HCT116 (cell line): ENCODE measurements around the gene TRIM45. TPM values are rescaled to one million over a fixed set of nuclear protein-coding genes. Genes with fewer than 3 reads are reported as not detected.

Experiments
- ATAC-seq: fragments of 200-7000 bp; cut with Tn5 transposase; 2 replicates; pipeline ENCODE4 v1.9.1; 2020; ENCODE audit warnings: mild to moderate bottlenecking, moderate library complexity
- BruUV-seq: library from RNA; stranded (reverse); fragments of 400-500 nt; replicated peaks from 2 replicates; lab custom pipeline; 2021; lab: Mats Ljungman, UMichigan
- CTCF ChIA-PET: fragments of 300-600 bp; sonication (Branson Sonifier 250); formaldehyde crosslinking; loops from one replicate; lab custom pipeline; 2021; ENCODE audit warnings: antibody characterized with exemption; lab: Charles Lee
- POLR2A ChIA-PET: fragments of 300-600, 350-600 bp; sonication (Branson Sonifier 250); formaldehyde crosslinking; loops from one replicate; lab custom pipeline; 2021; ENCODE audit warnings: antibody characterized with exemption; lab: Charles Lee
- RAD21 ChIA-PET, 2 experiments: fragments of 300-600 bp; sonication (Branson Sonifier 250); formaldehyde crosslinking; loops; one replicate each; lab custom pipeline; 2023; ENCODE audit warnings: low total read pairs in 2 of 2; ENCODE audit not compliant: uncharacterized antibody in 2 of 2, unreplicated experiment in 2 of 2, low non-redundant PET in 1 of 2; lab: Charles Lee
- DNase-seq: peaks from one replicate; pipeline ENCODE4 v3.0.0-alpha.2; 2010; ENCODE audit warnings: low read depth, low spot score
- H2AFZ ChIP-seq: fragments of 200-600 bp; shearing (Covaris generic), sonication (generic); 2 replicates; pipeline ENCODE4 v1.6.1; 2017; ENCODE audit warnings: low read depth, mixed run types, mixed read lengths, antibody characterized with exemption, low read length; ENCODE audit not compliant: poor library complexity, severe bottlenecking
- H3K27ac ChIP-seq: 2 replicates; pipeline ENCODE4 v1.5.1; 2012; ENCODE audit warnings: low read depth, low read length
- H3K27me3 ChIP-seq: fragments of 200-600 bp; sonication (generic); 2 replicates; pipeline ENCODE4 v1.6.1; 2016; ENCODE audit warnings: mixed run types, low read length, mixed read lengths; ENCODE audit not compliant: insufficient read depth
- H3K36me3 ChIP-seq, 2 experiments: fragments of 200-500 bp in 1 of 2; fragments of 200-600 bp in 1 of 2; sonication (Bioruptor generic) in 1 of 2; sonication (generic) in 1 of 2; 2 replicates each; pipeline versions ENCODE4 v1.5.1 to v1.6.1; 2014 to 2016; ENCODE audit warnings: low read length in 2 of 2, inconsistent platforms in 1 of 2, mixed read lengths in 1 of 2, mixed run types in 1 of 2; ENCODE audit not compliant: insufficient read depth in 2 of 2, control insufficient read depth in 1 of 2
- H3K4me1 ChIP-seq, 2 experiments: fragments of 200-600 bp in 1 of 2; sonication (generic) in 1 of 2; 2 replicates each; pipeline versions ENCODE4 v1.5.1 to v1.6.1; 2012 to 2017; ENCODE audit warnings: low read length in 2 of 2, inconsistent platforms in 1 of 2, mild to moderate bottlenecking in 1 of 2, mixed read lengths in 1 of 2, mixed run types in 1 of 2, moderate library complexity in 1 of 2; ENCODE audit not compliant: insufficient read depth in 2 of 2, control insufficient read depth in 1 of 2
- H3K4me2 ChIP-seq: fragments of 200-600 bp; sonication (generic); 2 replicates; pipeline ENCODE4 v1.6.1; 2017; ENCODE audit warnings: mixed run types, low read length, mixed read lengths
- H3K4me3 ChIP-seq, 2 experiments: fragments of 200-600 bp in 1 of 2; sonication (generic) in 1 of 2; replicated peaks in 1 of 2; 2 replicates each; pipeline ENCODE4 v1.5.1; 2011 to 2016; ENCODE audit warnings: low read length in 2 of 2, control low read depth in 1 of 2, low read depth in 1 of 2, mild to moderate bottlenecking in 1 of 2, mixed read lengths in 1 of 2, mixed run types in 1 of 2
- H3K79me2 ChIP-seq: fragments of 200-600 bp; sonication (generic); 2 replicates; pipeline ENCODE4 v1.6.1; 2017; ENCODE audit warnings: mild to moderate bottlenecking, mixed run types, low read length, moderate library complexity, mixed read lengths; ENCODE audit not compliant: insufficient read depth
- H3K9ac ChIP-seq: fragments of 200-600 bp; sonication (generic); 2 replicates; pipeline ENCODE4 v1.6.1; 2016; ENCODE audit warnings: low read length, mixed read lengths
- H3K9me2 ChIP-seq: fragments of 200-600 bp; sonication (generic), shearing (Covaris generic); 2 replicates; pipeline ENCODE4 v1.6.1; 2017; ENCODE audit warnings: mixed run types, mild to moderate bottlenecking, moderate library complexity; ENCODE audit not compliant: insufficient read depth
- H3K9me3 ChIP-seq, 2 experiments: fragments of 200-500 bp in 1 of 2; fragments of 200-600 bp in 1 of 2; sonication (Bioruptor generic) in 1 of 2; sonication (generic) in 1 of 2; 2 replicates each; pipeline ENCODE4 v1.6.1; 2014 to 2017; ENCODE audit warnings: low read length in 2 of 2, mixed read lengths in 2 of 2, inconsistent platforms in 1 of 2, low read depth in 1 of 2, mild to moderate bottlenecking in 1 of 2, mixed run types in 1 of 2, moderate library complexity in 1 of 2; ENCODE audit not compliant: control insufficient read depth in 1 of 2, insufficient read depth in 1 of 2
- H4K20me1 ChIP-seq: fragments of 200-600 bp; sonication (generic), shearing (Covaris generic); 2 replicates; pipeline ENCODE4 v1.6.1; 2017; ENCODE audit warnings: mixed run types, mild to moderate bottlenecking, moderate library complexity; ENCODE audit not compliant: insufficient read depth
- POLR2AphosphoS5 ChIP-seq: IDR thresholded peaks from 2 replicates; pipeline ENCODE4 v1.6.1; 2011; ENCODE audit warnings: mild to moderate bottlenecking, low read depth, low read length, moderate library complexity
- RAD21 ChIP-seq: IDR thresholded peaks from 2 replicates; pipeline ENCODE4 v1.6.1; 2012; ENCODE audit warnings: low read depth, mild to moderate bottlenecking
- SP1 ChIP-seq: IDR thresholded peaks from 2 replicates; pipeline ENCODE4 v1.6.1; 2012; ENCODE audit warnings: low read depth
- SRF ChIP-seq: IDR thresholded peaks from 2 replicates; pipeline ENCODE4 v1.6.1; 2012; ENCODE audit warnings: low read depth
- TCF7L2 ChIP-seq: IDR thresholded peaks from 2 replicates; pipeline ENCODE4 v1.7.0; 2011; ENCODE audit warnings: borderline replicate concordance, inconsistent platforms; ENCODE audit not compliant: insufficient read depth, insufficient read length; ENCODE audit errors: extremely low read depth
- intact Hi-C: fragments of 100-400 bp; cut with micrococcal nuclease; formaldehyde crosslinking; loops from 2 replicates; pipeline ENCODE4 v1.10.0; 2022
- total RNA-seq: library from RNA; stranded (reverse); gene quantifications from one replicate; pipeline ENCODE4 v1.2.1, GENCODE V29; 2021; ENCODE audit not compliant: unreplicated experiment
- TF ChIP-seq, protein P1 (sequence below): IDR thresholded peaks from 2 replicates; pipeline ENCODE4 v1.6.1; 2011; ENCODE audit warnings: mild to moderate bottlenecking, low read length, moderate library complexity; ENCODE audit not compliant: insufficient replicate concordance; ENCODE audit errors: extremely low read depth
- TF ChIP-seq, protein P2 (sequence below), 3 experiments: fragments of 200-600 bp in 1 of 3; sonication (generic) in 1 of 3; IDR thresholded peaks in 2 of 3; conservative IDR thresholded peaks in 1 of 3; 2 replicates each; pipeline ENCODE4 v1.5.1; 2012 to 2017; ENCODE audit warnings: low read depth in 2 of 3, low read length in 2 of 3, antibody characterized with exemption in 1 of 3, borderline replicate concordance in 1 of 3, control low read depth in 1 of 3, mild to moderate bottlenecking in 1 of 3, mixed read lengths in 1 of 3, mixed run types in 1 of 3, moderate library complexity in 1 of 3; ENCODE audit not compliant: insufficient read depth in 1 of 3

TRIM45 gene
- total RNA-seq, 1 experiment from 2014 or later = 3.5 TPM

DNA sequence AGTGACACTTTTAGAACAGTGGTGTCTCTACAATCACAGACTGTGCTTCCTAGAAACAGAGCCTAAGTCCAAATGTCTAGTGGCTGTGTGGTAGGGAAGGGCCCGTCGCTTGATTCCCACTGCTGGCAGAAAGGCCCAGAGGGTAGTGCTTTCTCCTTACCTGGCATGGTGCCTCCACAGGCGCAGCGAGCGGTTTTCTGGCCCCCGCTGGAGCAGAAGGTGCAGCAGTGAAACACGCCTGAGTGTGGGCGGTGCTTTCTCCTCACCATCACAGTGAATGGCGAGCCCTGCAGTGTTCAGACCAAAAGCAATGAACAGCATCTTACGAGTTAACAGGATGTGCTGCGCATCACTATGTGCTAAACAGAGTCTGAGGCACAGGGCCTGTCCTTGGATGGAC is 8.3 kb downstream of the TRIM45 start:
- H3K36me3 ChIP-seq = 0 out of 4 replicates have a peak, but pooled peaks cover 0 to 2% of the 10 kb centered on the region in 2 experiments
- no peak overlapping the region for H3K9ac ChIP-seq
- no peak overlapping the region for H2AFZ ChIP-seq
- no peak for ATAC-seq
- no peak for DNase-seq
- H3K27ac ChIP-seq = no peak overlapping the region
- no peak for TF ChIP-seq SRF
- TF ChIP-seq TCF7L2 = no peak
- no peak for TF ChIP-seq POLR2AphosphoS5
- TF ChIP-seq SP1 = no peak
- no peak for TF ChIP-seq RAD21
- H3K9me3 ChIP-seq = no peaks in the 10 kb centered on the region
- ChIA-PET RAD21 (no interaction called here), CTCF (interaction anchor here (1.3 kb wide), 1 partner anchor 15 kb away, joined by 4 read pairs; no protein-coding TSS in a partner anchor), POLR2A (no interaction called here)
- H3K27me3 ChIP-seq = no peaks in the 10 kb centered on the region
- intact Hi-C loops = no loop called here
- no peak overlapping the region for H3K4me3 ChIP-seq
- no peak overlapping the region for H3K4me2 ChIP-seq
- BruUV-seq = no TSS peak
- H4K20me1 ChIP-seq = no peaks in the 10 kb centered on the region
- no peaks in the 10 kb centered on the region for H3K79me2 ChIP-seq
- peaks cover 0 to 18% of the 10 kb centered on the region in 2 experiments; a peak in 1 of 4 replicates for H3K4me1 ChIP-seq
- H3K9me2 ChIP-seq = no peaks in the 10 kb centered on the region

DNA sequence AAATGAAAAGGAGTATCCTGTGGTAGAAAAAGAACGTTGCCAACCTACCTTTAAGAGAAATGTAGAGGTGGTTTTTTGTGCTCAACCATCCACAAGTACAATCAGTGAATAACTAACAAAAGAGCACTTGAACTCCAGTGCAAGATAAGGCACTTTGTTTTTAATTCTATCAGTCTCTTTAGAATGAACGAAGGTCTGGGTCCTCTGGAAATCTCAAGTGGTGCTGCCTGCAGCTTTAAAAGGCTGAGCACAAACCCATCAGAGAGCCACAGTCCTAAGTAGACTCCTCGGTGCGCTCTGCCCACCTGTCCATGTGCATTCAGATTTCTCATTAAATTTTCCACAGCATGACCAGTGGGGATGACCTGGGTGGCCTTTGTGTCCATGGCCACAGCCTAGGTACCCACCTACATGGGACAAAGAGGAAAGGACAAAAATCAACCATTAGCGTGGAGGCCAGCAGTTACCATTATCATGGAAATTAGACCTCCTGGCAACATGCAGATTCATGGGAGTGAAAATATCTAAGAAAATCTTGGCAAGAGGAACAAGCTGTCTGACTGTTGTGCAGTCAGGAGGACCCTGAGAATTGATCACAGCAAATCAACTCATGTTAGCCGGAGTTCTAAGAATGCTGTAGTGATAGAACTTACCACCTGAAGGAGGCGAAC is 9.4 kb downstream of the TRIM45 start:
- Histone ChIP-seq H3K4me1 (peaks cover 0 to 18% of the 10 kb centered on the region in 2 experiments; a peak in 1 of 4 replicates), H4K20me1 (no peaks in the 10 kb centered on the region), H3K79me2 (no peaks in the 10 kb centered on the region), H3K9me2 (no peaks in the 10 kb centered on the region), H3K9ac (no peak overlapping the region), H3K4me2 (no peak overlapping the region), H3K4me3 (no peak overlapping the region), H3K27me3 (no peaks in the 10 kb centered on the region), H2AFZ (no peak overlapping the region), H3K27ac (no peak overlapping the region), H3K36me3 (0 out of 4 replicates have a peak, but pooled peaks cover 0 to 2% of the 10 kb centered on the region in 2 experiments), H3K9me3 (no peaks in the 10 kb centered on the region)
- TF ChIP-seq, protein P1, sequence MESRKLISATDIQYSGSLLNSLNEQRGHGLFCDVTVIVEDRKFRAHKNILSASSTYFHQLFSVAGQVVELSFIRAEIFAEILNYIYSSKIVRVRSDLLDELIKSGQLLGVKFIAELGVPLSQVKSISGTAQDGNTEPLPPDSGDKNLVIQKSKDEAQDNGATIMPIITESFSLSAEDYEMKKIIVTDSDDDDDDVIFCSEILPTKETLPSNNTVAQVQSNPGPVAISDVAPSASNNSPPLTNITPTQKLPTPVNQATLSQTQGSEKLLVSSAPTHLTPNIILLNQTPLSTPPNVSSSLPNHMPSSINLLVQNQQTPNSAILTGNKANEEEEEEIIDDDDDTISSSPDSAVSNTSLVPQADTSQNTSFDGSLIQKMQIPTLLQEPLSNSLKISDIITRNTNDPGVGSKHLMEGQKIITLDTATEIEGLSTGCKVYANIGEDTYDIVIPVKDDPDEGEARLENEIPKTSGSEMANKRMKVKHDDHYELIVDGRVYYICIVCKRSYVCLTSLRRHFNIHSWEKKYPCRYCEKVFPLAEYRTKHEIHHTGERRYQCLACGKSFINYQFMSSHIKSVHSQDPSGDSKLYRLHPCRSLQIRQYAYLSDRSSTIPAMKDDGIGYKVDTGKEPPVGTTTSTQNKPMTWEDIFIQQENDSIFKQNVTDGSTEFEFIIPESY = no peak
- TF ChIP-seq, protein P2, sequence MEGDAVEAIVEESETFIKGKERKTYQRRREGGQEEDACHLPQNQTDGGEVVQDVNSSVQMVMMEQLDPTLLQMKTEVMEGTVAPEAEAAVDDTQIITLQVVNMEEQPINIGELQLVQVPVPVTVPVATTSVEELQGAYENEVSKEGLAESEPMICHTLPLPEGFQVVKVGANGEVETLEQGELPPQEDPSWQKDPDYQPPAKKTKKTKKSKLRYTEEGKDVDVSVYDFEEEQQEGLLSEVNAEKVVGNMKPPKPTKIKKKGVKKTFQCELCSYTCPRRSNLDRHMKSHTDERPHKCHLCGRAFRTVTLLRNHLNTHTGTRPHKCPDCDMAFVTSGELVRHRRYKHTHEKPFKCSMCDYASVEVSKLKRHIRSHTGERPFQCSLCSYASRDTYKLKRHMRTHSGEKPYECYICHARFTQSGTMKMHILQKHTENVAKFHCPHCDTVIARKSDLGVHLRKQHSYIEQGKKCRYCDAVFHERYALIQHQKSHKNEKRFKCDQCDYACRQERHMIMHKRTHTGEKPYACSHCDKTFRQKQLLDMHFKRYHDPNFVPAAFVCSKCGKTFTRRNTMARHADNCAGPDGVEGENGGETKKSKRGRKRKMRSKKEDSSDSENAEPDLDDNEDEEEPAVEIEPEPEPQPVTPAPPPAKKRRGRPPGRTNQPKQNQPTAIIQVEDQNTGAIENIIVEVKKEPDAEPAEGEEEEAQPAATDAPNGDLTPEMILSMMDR (IDR thresholded peaks at IDR 0.05 in 2 of 3, conservative IDR thresholded peaks at IDR 0.05 in 1 of 3; ENCODE audit: borderline replicate concordance in 1 of 3, insufficient read depth in 1 of 3, low read depth in 2 of 3, low read length in 2 of 3) = 0 out of 6 replicates have a peak, but pooled peaks of 1 of the 3 experiments have one; percentile 17
- RAD21 ChIA-PET = no interaction called here
- POLR2A ChIA-PET = no interaction called here
- CTCF ChIA-PET = no interaction called here
- intact Hi-C loops = no loop called here
- DNase-seq = no peak
- ATAC-seq = no peak
- no TSS peak for BruUV-seq
